Spleen (tissue), 7 donors: ENCODE data around the gene NR0B2.
"Not testable (repeated sequence)": the region's sequence is repeated elsewhere in the genome, so short reads cannot be mapped to it uniquely, and the experiment has no call there.

ENCODE experiments used
- CTCF ChIP-seq, 11 experiments: fragments of 200-600 bp in 7 of 11; fragments of 450-650 bp in 4 of 11; sonication (generic) in 4 of 11; IDR thresholded peaks in 8 of 11; conservative IDR thresholded peaks in 3 of 11; 1 replicate in 7 of 11; 2 replicates in 4 of 11; pipeline versions ENCODE4 v1.4.0 to v1.8.0; 2016 to 2021; ENCODE audit warnings: antibody characterized with exemption in 11 of 11, inconsistent platforms in 4 of 11, mild to moderate bottlenecking in 1 of 11
- POLR2A ChIP-seq, 3 donors: fragments of 450-650 bp; IDR thresholded peaks; one replicate each; pipeline ENCODE4 v1.5.1; 2017; ENCODE audit warnings: antibody characterized with exemption in 3 of 3, mild to moderate bottlenecking in 1 of 3
- POLR2AphosphoS5 ChIP-seq, 3 donors: sonication (generic); formaldehyde crosslinking; IDR thresholded peaks; one replicate each; pipeline ENCODE4 v1.5.1; 2017; ENCODE audit warnings: antibody characterized with exemption in 3 of 3
- donor health status: DM: no; HTN: no; CAD: no; lungs with moderate emphysema.
- donor health status: DM: no; HTN: no; CAD: no.
- donor health status: DM: no; HTN: no; CAD: no.

GRCh38 chr1:26873097-26873496 lies 40.7 kb downstream of the NR0B2 start:
- TF ChIP-seq CTCF (IDR thresholded peaks at IDR 0.05 in 8 of 11, conservative IDR thresholded peaks at IDR 0.05 in 3 of 11); POLR2AphosphoS5 (IDR thresholded peaks at IDR 0.05); POLR2A (IDR thresholded peaks at IDR 0.05): not testable (repeated sequence)
